ENCODE data around the gene TUBGCP2. TPM values are rescaled to one million over a fixed set of nuclear protein-coding genes. Genes with fewer than 3 reads are reported as not detected.

TUBGCP2 gene
- total RNA-seq, 1 experiment from 2014 or later = 35.4 TPM

GRCh38 chr10:133299738-133300137 lies 8.9 kb downstream of the TUBGCP2 start:
- no peak overlapping the region for H3K4me3 ChIP-seq (replicated peaks in 1 of 2; ENCODE audit: low read depth in 1 of 2, low read length in 2 of 2)
- ChIA-PET POLR2A (no interaction called here), RAD21 (ENCODE audit: low non-redundant PET in 1 of 2, low total read pairs in 2 of 2, uncharacterized antibody in 2 of 2, unreplicated experiment in 2 of 2) (no interaction called here), CTCF (no interaction called here)
- peaks cover 20% of the 10 kb centered on the region for H3K79me2 ChIP-seq (ENCODE audit: insufficient read depth, low read length)
- H3K4me1 ChIP-seq (ENCODE audit: control insufficient read depth in 1 of 2, insufficient read depth in 2 of 2, low read length in 2 of 2) = no peaks in the 10 kb centered on the region
- peaks cover 0 to 4% of the 10 kb centered on the region in 2 experiments; a peak in 3 of 4 replicates for H3K36me3 ChIP-seq (ENCODE audit: control insufficient read depth in 1 of 2, insufficient read depth in 2 of 2, low read length in 2 of 2)
- ATAC-seq = no peak
- DNase-seq (ENCODE audit: low read depth, low spot score) = no peak
- TF ChIP-seq CBX3 (IDR thresholded peaks at IDR 0.05; ENCODE audit: low read depth) (no peak), EGR1 (IDR thresholded peaks at IDR 0.05; ENCODE audit: low read depth) (no peak)
- BruUV-seq (replicated peaks) = no TSS peak
- H3K9ac ChIP-seq (ENCODE audit: low read length) = no peak overlapping the region
- intact Hi-C loops (cut with micrococcal nuclease) = no loop called here
- H3K27ac ChIP-seq (ENCODE audit: low read depth, low read length) = no peak overlapping the region
- no peak overlapping the region for H3K4me2 ChIP-seq (ENCODE audit: low read length)
- no peaks in the 10 kb centered on the region for H3K9me2 ChIP-seq (ENCODE audit: insufficient read depth)
- H4K20me1 ChIP-seq (ENCODE audit: insufficient read depth) = no peaks in the 10 kb centered on the region
- no peak overlapping the region for H2AFZ ChIP-seq (ENCODE audit: low read depth, low read length, poor library complexity, severe bottlenecking)
- H3K9me3 ChIP-seq (ENCODE audit: control insufficient read depth in 1 of 2, insufficient read depth in 1 of 2, low read depth in 1 of 2, low read length in 2 of 2) = no peaks in the 10 kb centered on the region
- H3K27me3 ChIP-seq (ENCODE audit: insufficient read depth, low read length) = no peaks in the 10 kb centered on the region

- Histone ChIP-seq H3K9me2 (ENCODE audit: insufficient read depth) (no peaks in the 10 kb centered on the region), H3K9me3 (ENCODE audit: control insufficient read depth in 1 of 2, insufficient read depth in 1 of 2, low read depth in 1 of 2, low read length in 2 of 2) (no peaks in the 10 kb centered on the region), H4K20me1 (ENCODE audit: insufficient read depth) (no peaks in the 10 kb centered on the region), H3K4me2 (ENCODE audit: low read length) (no peak overlapping the region), H2AFZ (ENCODE audit: low read depth, low read length, poor library complexity, severe bottlenecking) (no peak overlapping the region), H3K27ac (ENCODE audit: low read depth, low read length) (no peak overlapping the region), H3K36me3 (ENCODE audit: control insufficient read depth in 1 of 2, insufficient read depth in 2 of 2, low read length in 2 of 2) (peaks cover 0 to 4% of the 10 kb centered on the region in 2 experiments; a peak in 3 of 4 replicates), H3K4me1 (ENCODE audit: control insufficient read depth in 1 of 2, insufficient read depth in 2 of 2, low read length in 2 of 2) (no peaks in the 10 kb centered on the region), H3K4me3 (replicated peaks in 1 of 2; ENCODE audit: low read depth in 1 of 2, low read length in 2 of 2) (no peak overlapping the region), H3K79me2 (ENCODE audit: insufficient read depth, low read length) (peaks cover 18% of the 10 kb centered on the region), H3K27me3 (ENCODE audit: insufficient read depth, low read length) (no peaks in the 10 kb centered on the region), H3K9ac (ENCODE audit: low read length) (no peak overlapping the region)
- TF ChIP-seq SP1 (IDR thresholded peaks at IDR 0.05; ENCODE audit: low read depth) (no peak), ZBTB33 (IDR thresholded peaks at IDR 0.05; ENCODE audit: extremely low read depth, insufficient replicate concordance, low read length) (no peak), FOSL1 (IDR thresholded peaks at IDR 0.05; ENCODE audit: low read depth) (no peak), ZNF274 (IDR thresholded peaks at IDR 0.05; ENCODE audit: low read depth, low read length) (no peak), MAX (IDR thresholded peaks at IDR 0.05) (no peak), RAD21 (IDR thresholded peaks at IDR 0.05; ENCODE audit: low read depth) (no peak), TCF7L2 (IDR thresholded peaks at IDR 0.05; ENCODE audit: borderline replicate concordance, extremely low read depth, insufficient read depth, insufficient read length) (no peak), ELF1 (IDR thresholded peaks at IDR 0.05; ENCODE audit: borderline replicate concordance, low read depth) (no peak), CTCF (IDR thresholded peaks at IDR 0.05 in 2 of 3, conservative IDR thresholded peaks at IDR 0.05 in 1 of 3; ENCODE audit: borderline replicate concordance in 1 of 3, insufficient read depth in 1 of 3, low read depth in 2 of 3, low read length in 2 of 3) (no peak), YY1 (IDR thresholded peaks at IDR 0.05; ENCODE audit: extremely low read depth, insufficient replicate concordance, low read depth, low read length) (no peak), EZH2 (IDR thresholded peaks at IDR 0.05) (no peak)
- ChIA-PET RAD21 (ENCODE audit: low non-redundant PET in 1 of 2, low total read pairs in 2 of 2, uncharacterized antibody in 2 of 2, unreplicated experiment in 2 of 2) (no interaction called here), POLR2A (no interaction called here), CTCF (no interaction called here)
- no peak for ATAC-seq
- intact Hi-C loops (cut with micrococcal nuclease) = no loop called here
- no TSS peak for BruUV-seq (replicated peaks)
- no peak for DNase-seq (ENCODE audit: low read depth, low spot score)
Observed at GRCh38 chr10:133299224-133299623, 9.4 kb downstream of the TUBGCP2 start.
